NCI-H2227 treated with DMSO at 0.1 percent for 48 hours (cell line): ENCODE measurements around the gene SCN2A.
A peak's percentile ranks its signal among the peaks of the same experiment; 100 is the strongest.

Source experiments
- DNase-seq: peaks from one replicate; lab custom pipeline; 2025; lab: John Stamatoyannopoulos, UW

The SCN2A gene

DNA sequence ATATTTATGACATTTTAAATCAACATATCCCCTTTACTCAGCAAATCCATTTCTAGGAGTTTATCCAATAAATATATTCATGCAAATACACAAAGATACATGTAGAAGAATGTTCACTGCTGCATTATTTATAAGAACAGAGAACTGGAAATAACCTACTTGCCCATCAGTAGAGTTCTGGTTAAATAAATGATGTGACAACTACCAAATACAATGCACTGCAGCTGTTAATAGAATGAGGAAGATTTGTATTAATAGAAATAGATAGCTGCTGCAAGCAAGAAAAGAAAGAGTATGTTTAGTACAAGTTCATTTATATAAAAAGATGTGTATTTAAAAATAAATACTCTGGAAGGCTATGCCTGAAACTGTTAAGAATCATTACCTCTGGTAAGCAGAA lies 181.0 kb downstream of the SCN2A start:
- no peak for DNase-seq

DNA sequence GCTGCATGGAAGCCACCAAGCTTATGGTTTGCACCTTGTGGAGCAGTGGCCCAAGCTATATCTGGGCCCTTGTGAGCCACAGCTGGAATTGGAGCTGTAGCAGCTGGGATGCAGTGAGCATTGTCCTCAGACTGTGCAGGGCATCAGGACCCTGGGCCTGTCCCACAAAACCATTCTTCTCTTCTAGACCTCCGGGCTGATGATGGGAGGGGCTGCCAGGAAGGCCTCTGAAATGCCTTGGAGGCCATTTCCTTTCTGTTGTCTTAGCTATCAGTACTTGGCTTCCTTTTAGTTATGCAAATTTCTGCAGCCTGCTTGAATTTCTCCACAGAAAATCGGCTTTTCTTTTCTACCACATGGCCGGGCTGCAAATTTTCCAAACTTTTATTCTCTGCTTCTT lies 183.9 kb downstream of the SCN2A start:
- no peak for DNase-seq

DNA sequence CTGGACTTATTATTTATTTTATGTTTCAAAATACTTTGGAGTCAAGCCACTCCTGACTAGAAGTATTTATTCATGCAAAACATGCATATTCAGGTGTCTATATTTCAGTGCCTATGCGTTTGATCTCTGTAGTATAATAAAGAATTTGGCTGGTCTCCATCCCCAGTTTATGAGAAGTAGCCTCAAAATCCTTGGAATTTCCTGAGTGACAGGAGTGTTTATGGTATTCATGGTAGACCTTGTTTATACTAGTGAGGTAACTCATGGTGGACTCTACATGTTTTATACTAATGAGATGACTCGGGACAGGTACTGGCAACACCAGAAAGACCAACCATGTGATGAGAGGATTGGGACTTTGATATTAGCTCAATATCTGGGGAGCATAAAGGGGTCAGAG lies 186.3 kb downstream of the SCN2A start:
- no peak for DNase-seq

DNA sequence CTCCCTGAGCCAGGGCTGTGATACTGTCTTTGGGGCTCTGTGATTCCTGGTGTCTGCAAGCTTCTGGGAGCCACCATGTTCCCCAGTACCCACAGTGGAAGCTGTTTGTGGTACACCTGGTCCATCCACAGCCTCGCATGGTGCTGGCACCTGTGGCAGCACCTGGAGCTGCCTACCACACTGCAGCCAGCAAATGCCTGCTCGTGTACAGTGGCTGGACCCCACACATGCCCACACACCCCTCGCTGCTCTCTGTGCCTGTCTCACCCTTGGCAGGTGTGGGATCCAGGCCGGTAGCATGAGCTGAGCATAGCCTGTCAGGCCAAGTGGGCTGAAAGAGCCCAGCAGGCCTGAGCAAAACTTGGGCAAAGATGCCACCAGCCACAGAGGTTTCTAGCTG lies 188.5 kb downstream of the SCN2A start:
- DNase-seq, result no peak

DNA sequence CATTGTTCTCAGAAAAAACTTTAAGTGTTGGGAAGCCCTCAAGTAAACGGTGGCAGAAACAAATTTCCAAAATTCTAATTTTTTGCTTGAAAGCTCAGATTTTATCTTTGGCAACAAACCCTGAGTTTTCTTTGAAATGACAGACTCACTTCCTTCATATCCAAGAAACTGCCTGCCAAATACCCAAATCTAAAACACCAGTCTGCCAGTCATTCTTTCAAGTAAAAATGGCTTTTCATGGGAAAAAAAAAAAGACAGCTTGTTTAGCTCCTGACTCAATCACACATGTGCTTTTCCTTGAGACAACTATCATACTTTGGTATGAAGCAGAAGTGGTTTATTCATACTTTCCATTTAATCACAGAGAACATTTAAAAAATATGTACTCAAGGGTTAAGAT lies 189.7 kb downstream of the SCN2A start:
- DNase-seq, result no peak

DNA sequence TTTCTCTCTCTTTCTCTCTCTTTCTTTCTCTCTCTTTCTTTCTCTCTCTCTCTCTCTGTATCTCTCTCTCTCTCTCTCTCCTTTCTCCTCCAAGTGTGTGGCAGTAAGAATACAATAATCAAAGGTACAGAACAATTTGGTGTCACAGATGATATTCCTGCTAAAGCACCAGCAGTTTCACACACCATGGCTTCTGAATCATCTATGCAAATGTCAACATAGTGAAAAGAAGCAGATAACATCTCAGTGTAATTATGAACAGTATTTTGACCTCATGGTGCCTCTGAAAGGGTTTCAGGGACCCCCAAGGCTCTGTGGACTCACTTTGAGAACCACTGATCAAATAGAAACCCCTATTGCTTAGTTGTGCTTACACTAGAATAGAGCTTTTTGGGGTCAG lies 191.8 kb downstream of the SCN2A start:
- DNase-seq, result no peak

DNA sequence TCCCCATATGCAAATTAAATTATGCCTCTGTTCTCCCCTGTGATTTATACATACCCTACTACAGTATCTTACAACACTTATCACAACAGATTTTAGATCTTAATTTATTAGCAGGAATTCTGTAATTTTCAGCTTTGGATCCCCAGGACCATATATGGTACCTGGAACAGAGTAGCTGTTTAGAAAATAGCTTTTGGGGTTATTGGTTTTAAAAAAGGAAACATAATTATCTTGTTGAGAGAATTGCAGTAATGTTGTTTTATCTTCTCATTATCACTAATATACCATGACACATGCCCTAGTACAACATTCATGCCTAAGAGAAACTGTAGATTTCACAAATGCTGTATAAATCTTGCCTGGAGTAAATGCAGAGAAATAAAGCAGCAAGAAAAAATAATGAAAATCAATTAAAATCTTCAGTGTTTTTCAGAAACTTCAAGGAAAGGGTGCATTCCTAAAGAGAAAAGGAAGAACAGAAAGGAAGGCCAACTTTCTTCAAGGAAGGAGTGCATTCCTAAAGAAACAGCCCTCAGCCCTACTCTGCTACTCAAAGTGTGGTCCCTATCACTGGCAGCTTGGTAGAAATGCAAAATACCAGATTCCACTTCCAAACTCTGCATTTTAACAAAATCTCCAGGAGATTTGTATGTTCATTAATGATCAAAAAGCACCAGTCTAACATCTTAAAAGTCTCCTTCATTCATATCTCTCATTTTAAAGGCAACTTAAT lies 193.2 kb downstream of the SCN2A start:
- DNase-seq, result no peak

DNA sequence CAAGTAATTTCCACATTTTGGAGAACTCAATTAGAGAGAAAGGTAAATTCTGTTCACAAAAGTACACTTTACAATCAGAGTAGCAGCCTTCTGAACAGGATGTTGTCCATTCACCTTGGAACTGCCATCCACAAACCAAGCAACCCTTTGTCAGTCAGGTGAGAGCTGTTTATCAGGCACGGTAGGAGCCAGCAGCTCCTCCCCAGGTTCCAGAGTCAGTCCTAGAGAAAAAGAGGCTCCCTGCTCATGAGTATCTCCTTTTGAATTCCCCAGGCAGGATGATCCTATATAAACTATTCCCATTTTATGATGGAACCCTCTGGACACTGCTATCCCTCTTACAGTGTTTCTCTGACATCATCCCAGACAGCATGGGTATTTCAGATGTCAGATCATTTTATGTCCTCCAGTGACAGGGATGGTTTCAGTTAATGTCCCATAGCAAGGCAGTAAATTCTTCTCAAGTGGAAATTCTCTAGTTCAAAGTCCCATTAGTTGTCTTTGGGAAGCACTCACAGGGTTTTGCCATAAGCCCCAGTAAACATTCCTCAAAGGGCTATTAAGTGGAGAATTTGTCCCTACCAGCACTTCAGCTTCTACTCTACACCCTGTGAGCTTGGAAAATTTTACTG lies 195.8 kb downstream of the SCN2A start:
- DNase-seq, result no peak

DNA sequence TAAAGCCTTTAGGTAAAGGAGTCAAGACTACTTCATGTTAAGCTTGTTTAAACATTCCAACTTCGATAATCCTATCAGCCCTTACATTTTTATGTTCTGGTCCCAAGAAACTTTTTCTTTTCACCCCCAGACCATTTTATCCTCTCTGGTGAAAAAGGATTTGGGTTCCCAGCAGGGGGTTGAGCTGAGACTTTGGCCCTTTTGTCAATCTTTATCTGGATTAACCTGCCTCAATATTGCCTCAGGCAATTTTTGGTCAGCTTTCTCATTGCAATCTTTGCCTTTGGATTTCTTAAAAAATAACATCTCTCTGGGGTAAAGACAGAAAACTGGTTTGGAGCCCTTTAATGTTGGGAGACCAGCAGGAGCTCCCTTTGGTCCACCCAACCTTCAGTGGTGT lies 196.4 kb downstream of the SCN2A start:
- DNase-seq, result no peak

DNA sequence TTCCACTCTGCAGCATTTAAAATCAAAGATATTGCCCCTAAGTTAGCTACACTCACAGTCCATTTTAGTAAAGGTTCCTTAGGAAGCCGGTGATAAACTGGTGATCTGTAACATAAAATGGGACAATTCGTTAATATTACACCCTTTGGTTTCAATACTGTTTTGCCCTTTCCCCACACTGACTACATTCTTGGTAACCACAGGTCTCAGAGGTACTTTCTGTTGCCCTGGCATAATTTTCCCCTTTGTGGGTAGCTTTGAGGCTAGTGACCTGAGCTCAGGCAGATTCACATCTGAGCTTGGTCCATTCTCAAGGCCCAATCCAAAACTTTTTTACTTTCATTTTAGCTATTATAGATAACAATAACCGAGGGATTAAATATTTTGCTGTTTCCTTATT lies 197.3 kb downstream of the SCN2A start:
- no peak for DNase-seq

DNA sequence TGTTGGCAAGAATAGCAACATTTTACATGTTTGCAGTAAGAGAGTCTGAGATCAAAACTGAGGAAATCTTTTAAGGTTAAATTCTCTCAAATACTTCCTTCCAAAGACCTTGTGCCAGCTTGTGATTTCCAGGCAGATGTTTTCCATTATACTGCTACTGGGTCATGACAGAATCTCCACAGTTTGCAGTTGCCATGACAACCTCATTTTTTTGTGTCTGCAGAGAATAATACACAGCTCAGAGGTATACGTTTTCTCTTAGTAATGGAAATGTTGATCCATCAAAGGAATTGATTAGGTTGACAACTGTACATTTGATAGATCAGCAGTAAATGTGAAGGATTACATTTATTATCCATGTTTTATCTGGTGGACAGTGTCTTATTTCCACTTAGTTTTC lies 201.2 kb downstream of the SCN2A start:
- DNase-seq, result peak; percentile 68
